CD4-positive, CD25-positive, alpha-beta regulatory T cell (primary cell): ENCODE data around the gene POU2AF3. TPM values are rescaled to one million over a fixed set of nuclear protein-coding genes. Genes with fewer than 3 reads are reported as not detected.

Experiments used
- ATAC-seq, 2 donors: fragments of 150-1000 bp; cut with Tn5 transposase; one replicate each; pipeline ENCODE4 v1.10.0; 2021; ENCODE audit warnings: low read depth in 2 of 2, moderate number of reproducible peaks in 2 of 2, moderate library complexity in 1 of 2
- DNase-seq, 3 donors: peaks; one replicate each; pipeline versions ENCODE4 v3.0.0 to v3.0.0-alpha.2; 2012 to 2022; ENCODE audit warnings: mixed read lengths in 1 of 3
- H3K27ac ChIP-seq: one replicate; pipeline ENCODE4 v1.7.0; 2013; ENCODE audit warnings: mild to moderate bottlenecking, low read length; ENCODE audit not compliant: insufficient read depth, poor library complexity, severe bottlenecking
- H3K27me3 ChIP-seq: one replicate; pipeline ENCODE4 v1.7.0; 2013; ENCODE audit warnings: low read length; ENCODE audit not compliant: control insufficient read depth, insufficient read depth
- H3K36me3 ChIP-seq: one replicate; pipeline ENCODE4 v1.7.0; 2013; ENCODE audit warnings: mild to moderate bottlenecking, low read length, moderate library complexity; ENCODE audit not compliant: control insufficient read depth, insufficient read depth
- H3K4me1 ChIP-seq: 2 replicates; pipeline ENCODE4 v1.7.0; 2013; ENCODE audit warnings: mild to moderate bottlenecking, low read length; ENCODE audit not compliant: insufficient read depth, control insufficient read depth, poor library complexity, severe bottlenecking
- H3K4me3 ChIP-seq: one replicate; pipeline ENCODE4 v1.7.0; 2013; ENCODE audit warnings: low read depth, mild to moderate bottlenecking, low read length, moderate library complexity
- H3K9me3 ChIP-seq, 2 experiments: 1 replicate in 1 of 2; 2 replicates in 1 of 2; pipeline ENCODE4 v1.7.0; 2013; ENCODE audit warnings: low read length in 2 of 2, mild to moderate bottlenecking in 1 of 2, moderate library complexity in 1 of 2; ENCODE audit not compliant: control insufficient read depth in 2 of 2
- H3K27ac Mint-ChIP-seq, 3 donors: one replicate each; pipeline ENCODE4 v1.8.0; 2020 to 2022; ENCODE audit warnings: mild to moderate bottlenecking in 3 of 3, mixed read lengths in 3 of 3, moderate library complexity in 2 of 3
- H3K27me3 Mint-ChIP-seq: one replicate; pipeline ENCODE4 v1.8.0; 2022; ENCODE audit warnings: mild to moderate bottlenecking, mixed read lengths
- H3K36me3 Mint-ChIP-seq: one replicate; pipeline ENCODE4 v1.8.0; 2020; ENCODE audit warnings: mixed read lengths
- H3K4me1 Mint-ChIP-seq, 4 donors: one replicate each; pipeline ENCODE4 v1.8.0; 2020 to 2022; ENCODE audit warnings: mixed read lengths in 4 of 4, mild to moderate bottlenecking in 1 of 4
- H3K4me3 Mint-ChIP-seq, 4 donors: one replicate each; pipeline ENCODE4 v1.8.0; 2020 to 2022; ENCODE audit warnings: mild to moderate bottlenecking in 4 of 4, mixed read lengths in 4 of 4, moderate library complexity in 3 of 4
- H3K9me3 Mint-ChIP-seq, 7 donors: one replicate each; pipeline ENCODE4 v1.8.0; 2020 to 2022; ENCODE audit warnings: mixed read lengths in 7 of 7, mild to moderate bottlenecking in 3 of 7, moderate library complexity in 2 of 7
- polyA plus RNA-seq, 4 donors: library from polyadenylated mRNA; unstranded; fragments of 300-500 nt; fragmentation: Illumina TruSeq; gene quantifications; one replicate each; pipeline ENCODE4 v1.2.3, GENCODE V29; 2021
- total RNA-seq: library from RNA; stranded (reverse); gene quantifications from one replicate; pipeline ENCODE4 v1.2.3, GENCODE V29; 2022

The POU2AF3 gene
- total and polyA plus RNA-seq, 5 donors from 2014 or later = not detected

DNA sequence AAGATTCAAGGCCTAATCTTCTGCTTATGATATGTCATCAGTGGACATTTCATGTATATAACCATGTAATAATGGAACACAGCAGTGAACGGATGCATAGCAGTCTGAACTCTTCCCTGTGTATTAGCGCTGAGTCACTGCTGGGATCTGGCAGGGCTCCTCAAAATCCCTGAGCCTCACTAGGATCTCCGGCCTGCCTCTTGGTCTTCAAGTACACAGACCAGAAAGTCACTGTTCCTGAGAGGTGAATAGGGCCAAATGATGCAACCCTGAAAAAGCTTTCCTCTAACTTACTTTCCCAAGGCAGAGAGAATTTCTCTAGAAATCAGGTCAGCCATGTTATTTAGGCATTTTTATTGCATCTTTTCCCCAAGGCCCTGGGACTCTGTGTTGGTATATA is 45.7 kb downstream of the POU2AF3 start:
- Mint-ChIP-seq H3K27me3 (peaks cover 21% of the 10 kb centered on the region), H3K9me3 (peaks cover 0 to 9% (median 3%) of the 10 kb centered on the region in 7 donors), H3K27ac (no peak overlapping the region), H3K4me3 (no peak overlapping the region), H3K36me3 (no peaks in the 10 kb centered on the region), H3K4me1 (no peaks in the 10 kb centered on the region)
- Histone ChIP-seq H3K27ac (no peak overlapping the region), H3K9me3 (peaks cover 0 to 5% of the 10 kb centered on the region in 2 experiments), H3K4me3 (no peak overlapping the region), H3K36me3 (no peaks in the 10 kb centered on the region), H3K27me3 (peaks cover 3% of the 10 kb centered on the region), H3K4me1 (no peaks in the 10 kb centered on the region)
- no peak for ATAC-seq
- no peak for DNase-seq

DNA sequence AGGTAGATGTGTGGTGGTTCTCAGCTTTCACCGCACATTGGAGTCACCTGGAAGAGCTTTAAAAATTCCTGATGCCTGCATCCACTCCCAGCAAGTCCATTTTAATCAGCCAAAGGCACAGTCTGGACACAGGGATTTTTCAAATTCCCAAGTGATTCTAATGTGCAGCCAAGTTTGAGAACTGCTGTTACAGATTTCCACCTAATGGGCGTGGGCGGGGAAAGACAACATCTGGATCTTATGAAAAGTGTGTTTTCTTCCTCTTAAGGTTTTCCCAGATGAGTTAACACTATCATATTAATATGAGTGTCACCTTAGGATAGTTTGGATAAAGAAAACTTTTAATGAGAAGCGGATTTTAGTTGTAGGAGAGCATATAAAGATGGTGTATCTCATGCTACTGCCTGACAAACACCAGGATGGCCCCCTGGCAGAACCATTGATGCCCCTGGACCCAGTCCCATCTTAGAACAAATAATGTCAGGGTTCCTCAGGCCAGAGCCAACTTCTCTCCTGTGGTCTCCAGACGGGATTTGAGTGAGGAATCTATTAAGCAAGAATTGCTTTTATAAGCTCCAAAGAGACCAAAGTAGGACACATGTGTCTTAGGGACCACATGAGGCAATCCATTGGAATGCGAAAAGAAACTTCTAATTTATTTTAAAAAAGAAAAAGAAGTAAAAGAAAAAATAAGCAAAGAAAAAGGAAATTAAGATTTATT is 48.8 kb downstream of the POU2AF3 start:
- Mint-ChIP-seq H3K9me3 (no peaks in the 10 kb centered on the region), H3K27ac (no peak overlapping the region), H3K4me1 (no peaks in the 10 kb centered on the region), H3K4me3 (no peak overlapping the region), H3K36me3 (no peaks in the 10 kb centered on the region), H3K27me3 (peaks cover 9% of the 10 kb centered on the region)
- Histone ChIP-seq H3K9me3 (no peaks in the 10 kb centered on the region), H3K27ac (no peak overlapping the region), H3K27me3 (peaks cover 3% of the 10 kb centered on the region), H3K4me3 (no peak overlapping the region), H3K4me1 (no peaks in the 10 kb centered on the region), H3K36me3 (no peaks in the 10 kb centered on the region)
- DNase-seq = no peak
- ATAC-seq = no peak

DNA sequence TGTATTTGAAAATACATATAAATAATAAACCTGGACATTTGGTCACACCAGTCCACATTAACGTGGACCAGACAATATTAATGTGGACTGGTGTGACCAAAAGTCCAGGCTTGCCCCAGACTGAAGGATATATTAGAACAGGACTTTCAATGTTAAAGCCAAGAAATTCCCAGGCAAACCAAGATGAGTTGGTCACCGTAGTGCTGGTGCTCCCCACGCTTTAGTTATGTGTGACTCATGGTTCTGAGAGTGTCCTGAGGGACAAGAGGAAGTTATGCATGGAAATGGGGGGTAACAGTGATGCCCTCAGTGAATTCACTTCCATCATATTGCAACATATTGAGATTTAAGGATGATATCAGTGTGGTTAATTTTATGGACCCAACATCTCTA is 49.4 kb downstream of the POU2AF3 start:
- no peaks in the 10 kb centered on the region for H3K9me3 Mint-ChIP-seq
- H3K27me3 ChIP-seq = peaks cover 3% of the 10 kb centered on the region
- no peak overlapping the region for H3K4me3 Mint-ChIP-seq
- no peak overlapping the region for H3K27ac ChIP-seq
- no peak overlapping the region for H3K27ac Mint-ChIP-seq
- no peaks in the 10 kb centered on the region for H3K9me3 ChIP-seq
- peaks cover 4% of the 10 kb centered on the region for H3K27me3 Mint-ChIP-seq
- H3K4me1 ChIP-seq = no peaks in the 10 kb centered on the region
- no peak overlapping the region for H3K4me3 ChIP-seq
- H3K36me3 ChIP-seq = no peaks in the 10 kb centered on the region
- no peaks in the 10 kb centered on the region for H3K4me1 Mint-ChIP-seq
- H3K36me3 Mint-ChIP-seq = no peaks in the 10 kb centered on the region
- DNase-seq = no peak
- no peak for ATAC-seq

DNA sequence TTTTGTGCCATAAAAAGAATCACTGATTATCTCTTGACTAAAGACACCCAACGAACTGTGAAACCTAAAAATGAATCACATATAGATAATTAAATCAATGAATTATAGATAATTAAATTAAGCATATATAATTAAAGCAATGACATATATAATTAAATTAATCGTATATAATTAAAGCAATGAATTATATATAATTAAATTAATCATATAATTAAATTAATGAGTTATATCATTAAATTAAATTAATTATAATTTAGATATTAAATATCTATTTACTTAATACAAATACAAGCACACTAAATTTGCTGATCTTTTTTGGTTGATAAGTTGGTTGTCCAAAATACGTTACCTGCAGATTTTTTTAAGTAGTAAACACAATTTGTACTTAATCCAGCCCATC is 49.8 kb downstream of the POU2AF3 start:
- H3K4me3 ChIP-seq = no peak overlapping the region
- peaks cover 3% of the 10 kb centered on the region for H3K27me3 ChIP-seq
- no peaks in the 10 kb centered on the region for H3K36me3 ChIP-seq
- H3K4me1 ChIP-seq = no peaks in the 10 kb centered on the region
- H3K27me3 Mint-ChIP-seq = peaks cover 4% of the 10 kb centered on the region
- no peaks in the 10 kb centered on the region for H3K4me1 Mint-ChIP-seq
- H3K4me3 Mint-ChIP-seq = no peak overlapping the region
- H3K36me3 Mint-ChIP-seq = no peaks in the 10 kb centered on the region
- ATAC-seq (no peak), DNase-seq (no peak)
- H3K27ac Mint-ChIP-seq = no peak overlapping the region
- H3K9me3 Mint-ChIP-seq = no peaks in the 10 kb centered on the region
- H3K27ac ChIP-seq = no peak overlapping the region
- no peaks in the 10 kb centered on the region for H3K9me3 ChIP-seq

DNA sequence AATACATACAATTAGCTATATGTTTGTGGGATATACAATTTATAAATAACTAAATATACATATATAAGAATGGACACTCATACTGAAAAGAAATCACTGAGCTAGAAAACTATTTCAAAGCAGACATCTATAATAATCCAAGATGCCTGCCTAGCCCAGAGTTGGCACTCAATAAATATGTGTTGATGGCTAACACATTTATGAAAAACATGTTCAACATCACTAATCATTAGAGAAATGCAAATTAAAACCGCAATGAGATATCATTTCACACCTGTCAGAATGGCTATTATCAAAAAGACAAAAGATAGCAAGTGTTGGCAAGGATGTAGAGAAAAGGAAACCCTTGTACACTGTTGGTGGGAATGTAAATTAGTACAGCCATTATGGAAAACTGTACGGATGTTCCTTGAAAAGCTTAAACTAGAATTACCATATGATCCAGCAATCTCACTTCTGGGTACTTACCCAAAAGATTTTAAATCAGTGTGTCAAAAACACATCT is 50.9 kb downstream of the POU2AF3 start:
- H3K4me3 ChIP-seq = no peak overlapping the region
- no peak overlapping the region for H3K27ac Mint-ChIP-seq

DNA sequence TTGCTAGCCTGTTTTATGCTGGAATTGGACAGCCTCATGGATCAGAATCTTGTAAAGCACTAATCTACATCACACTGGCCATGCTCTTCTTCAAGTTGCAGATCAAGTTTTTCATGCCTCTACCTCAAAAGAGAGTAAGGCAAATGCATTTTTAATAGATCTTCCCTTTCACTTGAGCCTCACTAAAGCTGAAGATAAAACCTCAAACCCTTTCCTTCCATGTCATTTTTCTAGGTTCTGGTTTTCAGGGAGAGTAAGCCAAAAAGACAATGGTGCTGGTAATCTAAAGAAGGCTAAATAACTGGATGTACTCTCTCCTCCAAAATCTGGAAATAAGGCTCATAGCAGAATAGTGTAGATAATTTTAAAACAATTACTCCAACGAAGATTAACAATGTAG is 52.5 kb downstream of the POU2AF3 start:
- Mint-ChIP-seq H3K36me3 (no peaks in the 10 kb centered on the region), H3K4me3 (no peak overlapping the region), H3K27ac (no peak overlapping the region), H3K4me1 (no peaks in the 10 kb centered on the region), H3K27me3 (no peaks in the 10 kb centered on the region), H3K9me3 (no peaks in the 10 kb centered on the region)
- DNase-seq = no peak
- H3K9me3 ChIP-seq = no peaks in the 10 kb centered on the region
- ATAC-seq = no peak
- H3K4me3 ChIP-seq = no peak overlapping the region
- no peaks in the 10 kb centered on the region for H3K4me1 ChIP-seq
- H3K36me3 ChIP-seq = no peaks in the 10 kb centered on the region
- no peak overlapping the region for H3K27ac ChIP-seq
- H3K27me3 ChIP-seq = peaks cover 3% of the 10 kb centered on the region

More for the DNA sequence above, 50.9 kb downstream of the POU2AF3 start:
- Histone ChIP-seq H3K36me3 (no peaks in the 10 kb centered on the region), H3K27ac (no peak overlapping the region), H3K27me3 (peaks cover 3% of the 10 kb centered on the region), H3K9me3 (no peaks in the 10 kb centered on the region), H3K4me1 (no peaks in the 10 kb centered on the region)
- Mint-ChIP-seq H3K9me3 (no peaks in the 10 kb centered on the region), H3K4me1 (no peaks in the 10 kb centered on the region), H3K36me3 (no peaks in the 10 kb centered on the region), H3K4me3 (no peak overlapping the region), H3K27me3 (peaks cover 4% of the 10 kb centered on the region)
- DNase-seq (no peak), ATAC-seq (no peak)

DNA sequence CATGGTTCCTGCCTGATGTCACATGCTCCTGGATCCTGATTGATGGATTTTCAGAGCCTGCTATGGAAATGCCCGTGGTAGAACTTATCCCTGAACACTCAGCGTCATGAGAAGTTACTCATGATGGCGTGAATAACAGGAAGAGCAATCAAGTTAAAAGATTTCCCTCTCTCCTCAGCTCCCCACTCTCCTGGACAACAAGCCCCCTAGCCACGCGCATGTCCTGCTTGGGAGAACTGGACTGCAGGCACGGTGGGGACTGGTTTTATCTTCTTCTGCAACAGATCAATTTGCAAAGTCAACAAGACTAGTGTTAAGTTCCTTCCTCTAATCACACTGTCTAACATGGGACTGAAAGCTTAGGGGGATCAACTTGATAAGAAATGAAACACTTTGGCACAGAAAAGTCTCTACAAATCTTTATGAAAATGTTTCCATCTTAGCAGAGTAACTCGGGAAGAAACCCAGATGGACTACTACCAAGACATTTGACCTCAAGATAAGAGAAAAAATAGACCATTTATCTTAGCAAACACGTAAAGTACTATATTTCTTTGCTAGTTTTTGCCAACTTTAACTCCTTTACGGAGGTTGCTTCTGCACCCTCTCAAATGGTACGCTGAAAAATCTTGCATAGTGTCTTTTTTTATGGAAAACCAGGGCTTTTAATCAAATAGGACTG is 53.2 kb downstream of the POU2AF3 start:
- Histone ChIP-seq H3K27ac (no peak overlapping the region), H3K4me1 (no peaks in the 10 kb centered on the region), H3K36me3 (no peaks in the 10 kb centered on the region), H3K27me3 (peaks cover 3% of the 10 kb centered on the region), H3K9me3 (no peaks in the 10 kb centered on the region), H3K4me3 (no peak overlapping the region)
- H3K27ac Mint-ChIP-seq = no peak overlapping the region
- H3K4me3 Mint-ChIP-seq = no peak overlapping the region
- no peaks in the 10 kb centered on the region for H3K9me3 Mint-ChIP-seq
- no peaks in the 10 kb centered on the region for H3K27me3 Mint-ChIP-seq
- H3K4me1 Mint-ChIP-seq = no peaks in the 10 kb centered on the region
- no peaks in the 10 kb centered on the region for H3K36me3 Mint-ChIP-seq
- no peak for DNase-seq
- no peak for ATAC-seq
